Endothelial cell of umbilical vein (primary cell): ENCODE measurements around the gene DGUOK. TPM values are rescaled to one million over a fixed set of nuclear protein-coding genes. Genes with fewer than 3 reads are reported as not detected.

Experiments used
- BruUV-seq: library from RNA; stranded (reverse); fragments of 400-500 nt; replicated peaks from 2 replicates; lab custom pipeline; 2021; lab: Mats Ljungman, UMichigan
- CTCF ChIA-PET: fragments of 300-600, 350-600 bp; sonication (Branson Sonifier 250); formaldehyde crosslinking; loops from one replicate; lab custom pipeline; 2021; ENCODE audit warnings: antibody characterized with exemption, inconsistent platforms; lab: Charles Lee
- POLR2A ChIA-PET: fragments of 300-600, 350-600 bp; sonication (Branson Sonifier 250); formaldehyde crosslinking; loops from one replicate; lab custom pipeline; 2021; ENCODE audit warnings: antibody characterized with exemption, inconsistent platforms; lab: Charles Lee
- DNase-seq: peaks from one replicate; pipeline ENCODE4 v3.0.0-alpha.2; 2011; ENCODE audit warnings: low read depth, low spot score
- FAIRE-seq: peaks from 2 replicates; lab custom pipeline; 2011; peaks lifted over from hg19 to GRCh38; lab: Jason Lieb, UNC
- H2AFZ ChIP-seq: 2 replicates; pipeline ENCODE4 v1.6.0; 2012; ENCODE audit warnings: low read depth, low read length, control low read depth, inconsistent platforms
- H3K27ac ChIP-seq: 2 replicates; pipeline ENCODE4 v1.5.1; 2011; ENCODE audit warnings: low read depth, mild to moderate bottlenecking, control low read depth, low read length, moderate library complexity; ENCODE audit not compliant: insufficient read depth
- H3K27me3 ChIP-seq, 2 experiments: 2 replicates each; pipeline versions ENCODE4 v1.6.0 to v1.6.1; 2011; ENCODE audit warnings: low read length in 2 of 2, mixed read lengths in 1 of 2; ENCODE audit not compliant: control insufficient read depth in 2 of 2, insufficient read depth in 2 of 2
- H3K36me3 ChIP-seq, 2 experiments: 2 replicates in 1 of 2; 3 replicates in 1 of 2; pipeline ENCODE4 v1.5.1; 2011; ENCODE audit warnings: low read length in 2 of 2, mild to moderate bottlenecking in 1 of 2, moderate library complexity in 1 of 2; ENCODE audit not compliant: control insufficient read depth in 2 of 2, insufficient read depth in 2 of 2; ENCODE audit errors: extremely low read depth in 1 of 2
- H3K4me1 ChIP-seq: 3 replicates; pipeline ENCODE4 v1.5.1; 2011; ENCODE audit warnings: mild to moderate bottlenecking, low read length; ENCODE audit not compliant: control insufficient read depth, insufficient read depth; ENCODE audit errors: extremely low read depth
- H3K4me2 ChIP-seq: 2 replicates; pipeline ENCODE4 v1.6.1; 2011; ENCODE audit warnings: low read length, control low read depth, mixed read lengths; ENCODE audit not compliant: insufficient read depth
- H3K4me3 ChIP-seq, 3 experiments: fragments of 200-600 bp in 1 of 3; sonication (generic), shearing (Covaris generic) in 1 of 3; replicated peaks in 1 of 3; 2 replicates each; pipeline ENCODE4 v1.5.1; 2011 to 2016; ENCODE audit warnings: control low read depth in 3 of 3, low read length in 3 of 3, mild to moderate bottlenecking in 2 of 3, inconsistent platforms in 1 of 3, low read depth in 1 of 3, moderate library complexity in 1 of 3; ENCODE audit not compliant: insufficient read depth in 1 of 3
- H3K79me2 ChIP-seq: 2 replicates; pipeline ENCODE4 v1.6.0; 2012; ENCODE audit warnings: low read length, inconsistent platforms; ENCODE audit not compliant: control insufficient read depth, insufficient read depth
- H3K9ac ChIP-seq: replicated peaks from 2 replicates; pipeline ENCODE3; 2011; ENCODE audit warnings: low read length, control low read depth; ENCODE audit not compliant: insufficient read depth; ENCODE audit errors: extremely low read depth
- H3K9me1 ChIP-seq: replicated peaks from 3 replicates; pipeline ENCODE4 v1.6.0; 2011; ENCODE audit warnings: mild to moderate bottlenecking, low read length; ENCODE audit not compliant: control insufficient read depth, insufficient read depth; ENCODE audit errors: extremely low read depth
- H3K9me3 ChIP-seq: replicated peaks from 2 replicates; pipeline ENCODE4 v1.5.1; 2012; ENCODE audit warnings: low read length, inconsistent platforms; ENCODE audit not compliant: control insufficient read depth, insufficient read depth
- H4K20me1 ChIP-seq: replicated peaks from 2 replicates; pipeline ENCODE3; 2011; ENCODE audit warnings: mild to moderate bottlenecking, low read length; ENCODE audit not compliant: control insufficient read depth, insufficient read depth; ENCODE audit errors: extremely low read depth
- GATA2 ChIP-seq: IDR thresholded peaks from 2 replicates; pipeline ENCODE4 v1.7.0; 2011; ENCODE audit warnings: low read depth, mild to moderate bottlenecking, moderate library complexity, mixed read lengths, low read length; ENCODE audit not compliant: insufficient read length, insufficient read depth
- MYC ChIP-seq: IDR thresholded peaks from one replicate; pipeline ENCODE4 v1.6.1; 2011; ENCODE audit warnings: mild to moderate bottlenecking, low read depth, low read length
- POLR2AphosphoS5 ChIP-seq: IDR thresholded peaks from 2 replicates; pipeline ENCODE4 v1.6.1; 2012; ENCODE audit warnings: low read depth, mild to moderate bottlenecking, control low read depth, low read length, moderate library complexity; ENCODE audit not compliant: insufficient read depth
- dilution Hi-C: fragments of 300-500 bp; cut with MboI; formaldehyde crosslinking; loops from one replicate; pipeline ENCODE4 v1.15.0; 2019; ENCODE audit warnings: low sequenced_read_pairs; ENCODE audit not compliant: extremely low pct_ligation_motif_present
- intact Hi-C: fragments of 100-400 bp; cut with micrococcal nuclease; formaldehyde crosslinking; loops from one replicate; pipeline ENCODE4 v1.10.0; 2022
- polyA plus RNA-seq, 4 experiments: library from polyadenylated mRNA; depleted of rRNA in 3 of 4; stranded (reverse) in 3 of 4; unstranded in 1 of 4; fragments of >200 nt; gene quantifications; 2 replicates each; pipeline versions ENCODE4 v1.2.1 to v1.2.3, GENCODE V29; 2011 to 2012; ENCODE audit warnings: missing spikeins in 1 of 4
- total RNA-seq: library from RNA; stranded (reverse); gene quantifications from 2 replicates; pipeline ENCODE4 v1.2.3, GENCODE V29; 2021
- TF ChIP-seq, protein P1 (sequence below), 2 donors: IDR thresholded peaks; 1 replicate in 1 of 2; 2 replicates in 1 of 2; pipeline ENCODE4 v1.5.1; 2011; ENCODE audit warnings: low read length in 2 of 2, mild to moderate bottlenecking in 2 of 2, moderate library complexity in 2 of 2, control low read depth in 1 of 2, inconsistent platforms in 1 of 2, low read depth in 1 of 2; ENCODE audit not compliant: insufficient read depth in 1 of 2; ENCODE audit errors: extremely low read depth in 1 of 2
- TF ChIP-seq, protein P2 (sequence below): IDR thresholded peaks from 2 replicates; pipeline ENCODE4 v1.6.1; 2011; ENCODE audit not compliant: insufficient read depth, insufficient read length

The DGUOK gene
- total and polyA plus RNA-seq, 2 donors (not counting 3 experiments of a cell fraction or from before 2014, with no cell fraction given): 51.8 to 77.5 TPM

DNA sequence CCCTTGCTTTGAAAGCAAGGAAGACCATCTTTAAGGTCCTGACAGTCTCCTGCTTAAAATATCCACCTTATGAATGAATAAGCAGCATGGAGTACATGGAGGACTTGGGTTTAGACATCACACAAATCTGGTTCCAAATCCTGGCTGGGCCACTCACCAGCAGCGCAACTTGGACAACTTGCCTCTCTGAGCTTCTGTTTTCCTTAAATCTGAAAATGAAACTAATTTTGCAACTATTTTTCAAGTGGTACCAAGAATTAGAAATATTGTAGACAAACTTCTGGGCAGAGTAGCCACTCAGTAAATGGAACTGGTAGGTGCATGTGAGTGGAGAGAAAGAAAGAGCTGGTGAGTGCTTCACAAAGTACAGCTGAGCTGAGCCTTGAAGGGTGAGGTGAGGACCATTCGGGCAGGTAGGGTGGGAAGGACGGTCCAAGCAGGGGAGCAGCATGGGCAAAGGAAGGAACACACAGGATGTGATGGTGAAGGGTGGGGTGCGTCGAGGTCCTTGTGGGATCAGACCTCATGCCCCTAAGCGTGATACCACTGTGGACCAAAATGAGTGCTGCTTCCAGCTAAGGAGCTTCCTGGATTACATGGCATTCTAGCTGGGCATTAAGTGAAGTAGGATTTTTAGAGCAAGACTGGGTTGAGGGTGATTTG lies 43.6 kb downstream of the DGUOK start:
- no peaks in the 10 kb centered on the region for H3K27me3 ChIP-seq
- no peaks in the 10 kb centered on the region for H3K9me3 ChIP-seq
- H3K79me2 ChIP-seq: no peaks in the 10 kb centered on the region
- dilution Hi-C loops: no loop called here
- DNase-seq (no peak), FAIRE-seq (no peak)
- H3K4me1 ChIP-seq: peaks cover 6% of the 10 kb centered on the region
- H3K36me3 ChIP-seq: no peaks in the 10 kb centered on the region
- POLR2A ChIA-PET: interaction anchor here (0.6 to 1.1 kb wide), 3 partner anchors 10 to 30 kb away, joined by 3 to 10 read pairs (median 5); no protein-coding TSS in a partner anchor
- no TSS peak for BruUV-seq
- H3K9ac ChIP-seq: no peak overlapping the region
- CTCF ChIA-PET: interaction anchor here (0.7 to 1.9 kb wide), 10 partner anchors 9 to 181 kb away, joined by 3 to 7 read pairs (median 4); no protein-coding TSS in a partner anchor
- H3K4me3 ChIP-seq: no peak overlapping the region
- H3K9me1 ChIP-seq: no peaks in the 10 kb centered on the region
- no peak for TF ChIP-seq MYC
- no peak for TF ChIP-seq POLR2AphosphoS5
- TF ChIP-seq, protein P1, sequence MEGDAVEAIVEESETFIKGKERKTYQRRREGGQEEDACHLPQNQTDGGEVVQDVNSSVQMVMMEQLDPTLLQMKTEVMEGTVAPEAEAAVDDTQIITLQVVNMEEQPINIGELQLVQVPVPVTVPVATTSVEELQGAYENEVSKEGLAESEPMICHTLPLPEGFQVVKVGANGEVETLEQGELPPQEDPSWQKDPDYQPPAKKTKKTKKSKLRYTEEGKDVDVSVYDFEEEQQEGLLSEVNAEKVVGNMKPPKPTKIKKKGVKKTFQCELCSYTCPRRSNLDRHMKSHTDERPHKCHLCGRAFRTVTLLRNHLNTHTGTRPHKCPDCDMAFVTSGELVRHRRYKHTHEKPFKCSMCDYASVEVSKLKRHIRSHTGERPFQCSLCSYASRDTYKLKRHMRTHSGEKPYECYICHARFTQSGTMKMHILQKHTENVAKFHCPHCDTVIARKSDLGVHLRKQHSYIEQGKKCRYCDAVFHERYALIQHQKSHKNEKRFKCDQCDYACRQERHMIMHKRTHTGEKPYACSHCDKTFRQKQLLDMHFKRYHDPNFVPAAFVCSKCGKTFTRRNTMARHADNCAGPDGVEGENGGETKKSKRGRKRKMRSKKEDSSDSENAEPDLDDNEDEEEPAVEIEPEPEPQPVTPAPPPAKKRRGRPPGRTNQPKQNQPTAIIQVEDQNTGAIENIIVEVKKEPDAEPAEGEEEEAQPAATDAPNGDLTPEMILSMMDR (IDR thresholded peaks at IDR 0.05; ENCODE audit: extremely low read depth in 1 of 2, insufficient read depth in 1 of 2, low read depth in 1 of 2, low read length in 2 of 2): no peak
- no peak for TF ChIP-seq GATA2
- TF ChIP-seq, protein P2, sequence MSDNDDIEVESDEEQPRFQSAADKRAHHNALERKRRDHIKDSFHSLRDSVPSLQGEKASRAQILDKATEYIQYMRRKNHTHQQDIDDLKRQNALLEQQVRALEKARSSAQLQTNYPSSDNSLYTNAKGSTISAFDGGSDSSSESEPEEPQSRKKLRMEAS: no peak
- intact Hi-C loops: no loop called here
- no peak overlapping the region for H2AFZ ChIP-seq
- H3K4me2 ChIP-seq: no peak overlapping the region
- no peak overlapping the region for H3K27ac ChIP-seq
- no peaks in the 10 kb centered on the region for H4K20me1 ChIP-seq
